Effector memory CD8-positive, alpha-beta T cell (primary cell): ENCODE data around the gene NME9.

Source experiments
- ATAC-seq: fragments of 150-1000 bp; cut with Tn5 transposase; replicated peaks from 2 replicates; pipeline ENCODE4 v1.10.0; 2021; ENCODE audit warnings: mild to moderate bottlenecking, moderate library complexity
- DNase-seq, 3 experiments: peaks; one replicate each; pipeline ENCODE4 v3.0.0; 2021
- H3K27ac Mint-ChIP-seq, 2 donors: one replicate each; pipeline ENCODE4 v1.8.0; 2022; ENCODE audit warnings: mild to moderate bottlenecking in 2 of 2, mixed read lengths in 2 of 2, moderate library complexity in 2 of 2
- H3K27me3 Mint-ChIP-seq, 2 donors: one replicate each; pipeline ENCODE4 v1.8.0; 2022; ENCODE audit warnings: mixed read lengths in 2 of 2
- H3K36me3 Mint-ChIP-seq: one replicate; pipeline ENCODE4 v1.8.0; 2022; ENCODE audit warnings: mild to moderate bottlenecking, moderate library complexity, mixed read lengths; ENCODE audit not compliant: insufficient read depth
- H3K4me1 Mint-ChIP-seq, 2 donors: one replicate each; pipeline ENCODE4 v1.8.0; 2022; ENCODE audit warnings: low read depth in 2 of 2, mixed read lengths in 2 of 2
- H3K4me3 Mint-ChIP-seq, 2 donors: one replicate each; pipeline ENCODE4 v1.8.0; 2022; ENCODE audit warnings: mild to moderate bottlenecking in 2 of 2, mixed read lengths in 2 of 2, moderate library complexity in 2 of 2
- H3K9me3 Mint-ChIP-seq, 2 donors: one replicate each; pipeline ENCODE4 v1.8.0; 2022; ENCODE audit warnings: mixed read lengths in 2 of 2

NME9 gene

DNA sequence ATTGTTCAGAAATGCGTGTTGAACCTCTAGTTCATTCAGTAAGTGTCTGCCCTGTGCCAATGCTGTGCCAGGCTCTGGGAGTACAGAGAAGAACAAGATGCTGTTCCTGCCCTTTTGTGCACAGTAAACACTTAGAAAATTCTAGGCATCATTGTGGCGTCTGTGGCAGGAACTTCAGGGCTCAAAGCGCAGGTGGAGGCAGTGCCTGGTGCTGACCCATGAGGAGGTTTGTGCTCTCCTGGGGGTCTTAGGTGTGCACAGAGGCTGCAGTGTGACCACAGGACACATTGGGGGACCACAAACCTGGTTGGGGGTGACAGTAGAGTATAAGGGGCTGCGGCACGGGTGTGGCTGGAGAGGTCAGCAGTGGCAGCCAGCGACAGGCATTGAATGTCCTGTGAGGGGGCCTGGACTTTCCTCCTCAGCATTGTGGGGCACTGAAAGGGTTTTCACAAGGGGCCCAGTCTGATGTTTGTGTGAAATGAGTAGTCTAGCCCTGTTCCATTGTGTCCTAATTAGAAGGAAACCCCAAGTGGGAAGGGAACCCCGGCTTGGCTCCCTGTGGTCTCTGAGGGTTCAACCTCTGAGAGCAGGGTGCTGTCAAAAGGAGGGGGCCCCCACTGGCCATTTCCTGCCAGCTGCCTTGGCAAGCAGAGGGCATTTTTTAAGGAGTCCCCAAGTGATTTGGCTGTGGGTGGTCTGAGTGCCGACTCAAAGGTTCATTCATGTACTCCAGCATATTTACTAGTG, 39.7 kb upstream of the NME9 start:
- no peaks in the 10 kb centered on the region for H3K36me3 Mint-ChIP-seq

DNA sequence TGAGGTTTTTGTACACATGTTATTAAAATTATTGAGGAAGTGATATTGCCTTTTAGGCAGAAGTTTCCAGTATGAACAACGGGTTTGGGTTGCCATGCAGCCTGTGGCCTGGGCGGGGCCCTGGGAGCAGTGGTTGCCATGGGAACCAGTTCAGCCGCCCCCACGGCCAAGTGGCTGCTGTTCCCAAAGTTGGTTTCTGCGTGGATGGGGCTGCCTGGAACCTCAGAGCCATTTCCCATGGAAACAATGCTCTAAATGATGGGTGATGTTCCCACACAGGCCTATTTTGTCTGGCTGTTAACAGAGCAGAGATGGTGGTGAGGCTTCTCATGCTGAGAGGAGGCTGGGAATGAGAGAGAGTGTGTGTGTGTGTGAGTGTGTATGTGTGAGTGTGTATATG, 38.3 kb upstream of the NME9 start:
- H3K27me3 Mint-ChIP-seq, result peaks cover 36 to 74% of the 10 kb centered on the region in 2 donors

More for the DNA sequence above, 39.7 kb upstream of the NME9 start:
- no peak overlapping the region for H3K4me3 Mint-ChIP-seq
- peaks cover 36 to 67% of the 10 kb centered on the region in 2 donors for H3K27me3 Mint-ChIP-seq
- H3K9me3 Mint-ChIP-seq, result no peaks in the 10 kb centered on the region
- no peak for ATAC-seq
- H3K4me1 Mint-ChIP-seq, result no peaks in the 10 kb centered on the region
- DNase-seq, result no peak
- no peak overlapping the region for H3K27ac Mint-ChIP-seq

DNA sequence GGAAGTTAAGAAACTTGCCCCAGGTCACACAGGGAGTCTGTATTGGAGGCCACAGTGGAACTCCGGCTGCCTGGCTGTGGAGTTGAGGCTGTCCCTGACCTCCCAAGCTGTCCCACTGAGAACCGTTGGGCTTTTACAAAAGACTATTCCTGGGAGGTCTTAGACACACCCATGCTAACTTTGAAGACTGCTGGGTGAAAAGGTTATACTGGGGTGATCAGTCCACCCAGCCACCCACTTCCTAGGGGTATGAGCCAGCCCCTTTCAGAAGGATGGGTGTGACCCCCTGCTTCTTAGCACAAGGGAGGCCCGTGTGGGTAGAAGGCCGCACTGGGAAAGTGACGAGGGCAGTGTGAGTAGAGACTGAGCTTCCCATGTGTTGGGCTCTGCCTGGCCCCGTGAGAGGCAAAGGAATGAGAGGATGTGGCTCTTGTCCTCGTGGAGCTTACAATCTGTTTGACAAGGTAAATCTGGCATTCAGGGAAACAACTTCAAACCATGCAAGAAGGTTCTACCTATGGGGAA, 37.7 kb upstream of the NME9 start:
- Mint-ChIP-seq H3K4me3 (no peak overlapping the region), H3K27ac (no peak overlapping the region), H3K4me1 (no peaks in the 10 kb centered on the region), H3K27me3 (peaks cover 36 to 75% of the 10 kb centered on the region in 2 donors), H3K9me3 (no peaks in the 10 kb centered on the region), H3K36me3 (no peaks in the 10 kb centered on the region)
- DNase-seq (no peak), ATAC-seq (no peak)

More for the DNA sequence above, 38.3 kb upstream of the NME9 start:
- no peak overlapping the region for H3K4me3 Mint-ChIP-seq
- H3K27ac Mint-ChIP-seq, result no peak overlapping the region
- no peak for DNase-seq
- no peaks in the 10 kb centered on the region for H3K4me1 Mint-ChIP-seq
- ATAC-seq, result no peak
- no peaks in the 10 kb centered on the region for H3K36me3 Mint-ChIP-seq
- no peaks in the 10 kb centered on the region for H3K9me3 Mint-ChIP-seq

DNA sequence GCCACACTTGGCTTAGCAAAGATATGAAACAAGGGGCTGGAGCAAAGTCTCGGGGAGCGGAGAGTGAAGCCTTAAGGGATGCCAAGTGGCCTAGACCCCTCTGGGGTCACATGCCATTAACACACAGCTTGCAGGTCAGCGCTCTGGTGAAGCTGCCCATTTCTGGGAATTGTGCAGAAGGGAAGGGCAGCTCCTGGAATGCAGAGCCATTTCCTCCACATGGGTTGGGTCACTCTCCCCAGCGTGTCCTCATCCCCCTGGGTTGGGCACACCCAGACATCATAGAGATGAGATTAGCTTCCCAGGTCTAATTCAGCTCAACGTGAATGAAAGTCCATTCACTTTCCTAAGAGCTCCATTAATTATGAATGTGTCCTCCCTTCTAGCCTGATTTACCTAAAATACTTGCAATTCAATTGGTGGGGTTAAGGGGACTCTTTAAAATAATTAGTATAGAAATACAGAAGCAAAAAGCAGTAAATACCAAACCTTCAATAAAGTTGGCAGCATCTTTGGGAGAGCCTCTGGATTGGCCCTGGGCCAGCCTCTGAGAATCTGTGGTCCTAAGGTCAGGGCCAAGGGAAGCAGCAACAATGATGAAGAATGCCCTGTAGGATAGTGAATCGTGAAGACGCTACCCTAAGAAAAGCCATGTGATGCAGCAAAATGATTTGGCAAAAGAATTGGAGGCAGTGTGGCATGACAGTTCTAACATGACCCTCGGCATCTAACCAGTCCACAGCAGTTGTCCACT, 36.5 kb upstream of the NME9 start:
- Mint-ChIP-seq H3K27me3 (peaks cover 26 to 71% of the 10 kb centered on the region in 2 donors), H3K4me3 (no peak overlapping the region), H3K9me3 (no peaks in the 10 kb centered on the region), H3K4me1 (no peaks in the 10 kb centered on the region), H3K27ac (no peak overlapping the region), H3K36me3 (no peaks in the 10 kb centered on the region)
- DNase-seq (no peak), ATAC-seq (no peak)

DNA sequence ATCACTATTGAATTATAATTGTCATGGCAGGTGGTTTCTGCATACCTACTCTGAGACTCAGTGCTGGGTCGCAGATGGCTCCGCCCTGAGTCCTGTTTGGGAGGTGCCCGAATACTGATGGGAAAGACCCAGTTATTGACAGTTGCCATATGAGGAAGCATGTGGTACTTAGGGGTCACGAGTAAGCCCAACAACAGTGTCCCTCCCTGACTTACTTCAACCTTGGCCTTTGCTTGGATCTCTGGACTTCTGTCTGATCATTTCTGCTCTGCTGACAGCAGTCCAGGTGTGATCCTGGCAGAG, 35.6 kb upstream of the NME9 start:
- no peaks in the 10 kb centered on the region for H3K36me3 Mint-ChIP-seq
- peaks cover 16 to 62% of the 10 kb centered on the region in 2 donors for H3K27me3 Mint-ChIP-seq
- H3K9me3 Mint-ChIP-seq, result no peaks in the 10 kb centered on the region
- no peak overlapping the region for H3K4me3 Mint-ChIP-seq
- DNase-seq (no peak), ATAC-seq (no peak)
- H3K27ac Mint-ChIP-seq, result no peak overlapping the region
- H3K4me1 Mint-ChIP-seq, result no peaks in the 10 kb centered on the region

DNA sequence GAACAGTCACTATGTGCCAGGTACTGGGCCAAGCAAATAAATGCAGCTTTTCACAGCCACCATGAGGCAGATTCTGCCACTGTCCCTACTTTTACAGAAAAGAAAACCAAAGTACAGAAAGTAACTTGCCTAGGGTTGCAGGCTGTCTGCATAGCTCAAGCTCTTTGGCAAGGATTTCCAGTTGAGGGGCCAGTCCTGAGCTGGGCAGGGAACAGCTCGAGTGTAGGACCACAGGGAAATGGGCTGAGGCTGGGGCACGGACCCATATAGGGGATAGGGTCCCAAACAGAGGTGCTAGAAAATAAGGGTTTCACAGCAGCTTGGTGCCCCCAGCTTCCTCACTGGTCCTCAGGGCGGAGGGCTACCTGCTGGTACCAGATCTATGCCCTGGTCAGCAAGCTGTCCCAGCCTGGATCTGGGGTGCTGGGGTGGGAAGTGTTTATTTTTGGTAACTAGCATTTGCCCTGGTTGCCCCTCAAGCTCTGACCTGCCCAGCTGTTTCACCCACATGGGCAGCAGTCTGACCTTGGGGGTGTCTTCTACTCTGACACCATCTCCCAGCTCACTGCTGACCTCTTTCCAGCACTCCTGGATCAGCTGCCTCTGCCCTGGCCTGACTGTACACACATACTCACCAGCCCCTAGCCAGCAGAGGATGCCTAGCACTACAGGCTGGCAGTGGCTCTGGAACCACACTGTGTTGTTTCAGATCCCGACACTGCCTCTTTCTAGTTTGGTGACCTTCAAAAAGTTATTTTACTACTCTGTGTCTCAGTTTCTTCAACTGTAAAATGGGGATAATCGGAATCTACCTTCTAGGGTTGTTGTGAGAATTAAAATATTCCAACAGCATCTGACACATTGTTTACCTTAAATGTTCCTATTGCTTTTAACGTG, 35.0 kb upstream of the NME9 start:
- H3K27me3 Mint-ChIP-seq, result peaks cover 13 to 58% of the 10 kb centered on the region in 2 donors
- no peak for DNase-seq
- no peaks in the 10 kb centered on the region for H3K9me3 Mint-ChIP-seq

DNA sequence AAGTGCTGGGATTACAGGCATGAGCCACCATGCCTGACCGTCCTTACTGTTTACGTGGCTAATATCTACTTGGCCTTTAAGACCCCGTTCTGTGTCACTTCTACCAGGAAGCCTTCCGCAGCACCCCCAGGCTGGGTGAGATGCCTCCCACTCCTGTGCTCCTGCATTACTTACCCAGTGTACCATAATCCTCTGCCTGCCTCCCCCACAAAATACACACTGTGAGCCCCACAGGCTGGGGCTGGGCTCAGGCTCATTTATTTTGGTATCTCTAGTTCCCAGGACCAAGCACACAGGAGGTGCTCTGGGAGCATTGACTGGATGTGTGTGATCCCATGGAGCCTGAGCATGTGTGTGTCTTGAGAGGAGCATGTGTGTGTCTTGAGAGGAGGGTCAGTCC, 33.7 kb upstream of the NME9 start:
- DNase-seq (no peak), ATAC-seq (no peak)
- Mint-ChIP-seq H3K9me3 (no peaks in the 10 kb centered on the region), H3K36me3 (no peaks in the 10 kb centered on the region), H3K4me3 (no peak overlapping the region), H3K27me3 (peaks cover 8 to 49% of the 10 kb centered on the region in 2 donors), H3K27ac (no peak overlapping the region), H3K4me1 (no peaks in the 10 kb centered on the region)

More for the DNA sequence above, 35.0 kb upstream of the NME9 start:
- no peak overlapping the region for H3K27ac Mint-ChIP-seq
- ATAC-seq, result no peak
- no peak overlapping the region for H3K4me3 Mint-ChIP-seq
- H3K4me1 Mint-ChIP-seq, result no peaks in the 10 kb centered on the region
- H3K36me3 Mint-ChIP-seq, result no peaks in the 10 kb centered on the region

DNA sequence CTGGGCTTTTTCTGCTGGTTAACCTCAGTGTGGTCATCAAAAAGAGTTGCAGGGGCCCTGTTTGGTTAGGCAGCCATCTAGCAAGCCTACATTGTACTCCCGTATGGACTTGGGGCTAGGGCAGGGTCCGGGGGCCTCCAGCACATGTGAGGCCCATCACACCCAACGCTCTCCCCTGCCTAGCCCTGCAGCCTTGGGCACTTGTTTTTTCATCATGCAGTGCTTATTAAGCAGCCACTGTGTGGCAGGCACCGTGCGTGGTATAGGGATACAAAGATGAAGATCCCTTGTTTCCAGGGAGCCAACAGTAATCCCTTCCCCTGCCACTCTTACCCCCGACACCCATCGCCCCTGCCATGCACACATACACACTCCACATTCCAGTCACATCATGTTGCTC, 32.9 kb upstream of the NME9 start:
- peaks cover 8 to 46% of the 10 kb centered on the region in 2 donors for H3K27me3 Mint-ChIP-seq
- H3K4me1 Mint-ChIP-seq, result no peaks in the 10 kb centered on the region

DNA sequence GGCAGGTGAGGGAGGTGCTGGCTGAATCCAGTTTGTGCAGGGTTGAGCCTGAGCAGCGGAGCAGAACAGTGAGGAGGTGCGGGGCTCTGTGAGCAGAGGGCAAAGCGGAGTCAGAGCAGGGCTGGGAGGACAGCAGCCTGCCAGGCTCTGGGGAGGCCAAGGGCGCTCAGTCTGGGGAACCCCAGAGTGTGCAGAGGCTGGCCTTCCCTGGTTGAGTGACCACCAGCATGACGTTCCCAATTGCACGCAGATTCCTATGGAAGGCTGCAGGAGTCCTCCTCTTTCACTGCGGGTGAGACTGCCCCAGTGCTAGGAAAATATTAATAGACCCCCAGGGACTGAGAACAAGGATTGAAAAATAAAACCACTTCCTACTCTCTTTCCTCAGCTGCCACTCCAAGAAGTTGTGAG, 31.9 kb upstream of the NME9 start:
- ATAC-seq (no peak), DNase-seq (no peak)
- no peaks in the 10 kb centered on the region for H3K9me3 Mint-ChIP-seq
- H3K27ac Mint-ChIP-seq, result no peak overlapping the region
- H3K36me3 Mint-ChIP-seq, result no peaks in the 10 kb centered on the region
- no peak overlapping the region for H3K4me3 Mint-ChIP-seq
- no peaks in the 10 kb centered on the region for H3K4me1 Mint-ChIP-seq
- H3K27me3 Mint-ChIP-seq, result peaks cover 8 to 41% of the 10 kb centered on the region in 2 donors

More for the DNA sequence above, 32.9 kb upstream of the NME9 start:
- Mint-ChIP-seq H3K4me3 (no peak overlapping the region), H3K27ac (no peak overlapping the region), H3K36me3 (no peaks in the 10 kb centered on the region), H3K9me3 (no peaks in the 10 kb centered on the region)
- DNase-seq, result no peak
- ATAC-seq, result no peak

DNA sequence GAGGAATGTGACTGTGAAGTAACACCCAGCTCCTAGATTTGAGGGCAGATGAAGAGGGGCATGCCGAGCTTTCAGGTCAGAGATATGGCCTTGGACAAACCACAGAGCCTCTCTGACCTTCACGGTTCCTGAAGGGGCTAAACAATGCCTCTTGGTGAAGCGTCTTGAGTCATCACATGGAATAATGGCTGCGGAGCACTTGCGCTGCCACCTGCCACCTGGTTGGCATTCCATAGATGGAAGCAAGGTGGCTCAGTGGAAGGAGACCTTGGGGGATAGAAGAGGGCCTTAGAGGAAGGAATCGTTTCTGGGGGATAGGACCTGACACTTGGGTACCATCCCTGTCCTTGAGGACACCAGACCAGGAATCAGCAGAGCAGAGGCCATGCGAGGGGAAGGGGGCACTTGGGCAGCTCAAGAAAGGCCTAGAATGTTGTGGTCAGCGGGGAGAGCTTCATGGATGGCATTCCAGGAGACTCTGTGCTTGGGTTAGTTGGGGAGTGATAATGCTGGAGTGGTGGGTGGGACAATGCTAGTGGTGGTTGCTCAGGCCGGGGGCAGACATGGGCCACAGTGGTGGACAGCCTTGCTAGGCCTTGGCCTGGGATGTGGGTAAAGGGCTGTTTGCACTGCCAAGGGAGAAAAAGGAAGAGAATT, 31.3 kb upstream of the NME9 start:
- Mint-ChIP-seq H3K9me3 (no peaks in the 10 kb centered on the region), H3K4me3 (no peak overlapping the region), H3K4me1 (no peaks in the 10 kb centered on the region), H3K27ac (no peak overlapping the region), H3K27me3 (peaks cover 8 to 41% of the 10 kb centered on the region in 2 donors), H3K36me3 (no peaks in the 10 kb centered on the region)
- no peak for ATAC-seq
- no peak for DNase-seq

DNA sequence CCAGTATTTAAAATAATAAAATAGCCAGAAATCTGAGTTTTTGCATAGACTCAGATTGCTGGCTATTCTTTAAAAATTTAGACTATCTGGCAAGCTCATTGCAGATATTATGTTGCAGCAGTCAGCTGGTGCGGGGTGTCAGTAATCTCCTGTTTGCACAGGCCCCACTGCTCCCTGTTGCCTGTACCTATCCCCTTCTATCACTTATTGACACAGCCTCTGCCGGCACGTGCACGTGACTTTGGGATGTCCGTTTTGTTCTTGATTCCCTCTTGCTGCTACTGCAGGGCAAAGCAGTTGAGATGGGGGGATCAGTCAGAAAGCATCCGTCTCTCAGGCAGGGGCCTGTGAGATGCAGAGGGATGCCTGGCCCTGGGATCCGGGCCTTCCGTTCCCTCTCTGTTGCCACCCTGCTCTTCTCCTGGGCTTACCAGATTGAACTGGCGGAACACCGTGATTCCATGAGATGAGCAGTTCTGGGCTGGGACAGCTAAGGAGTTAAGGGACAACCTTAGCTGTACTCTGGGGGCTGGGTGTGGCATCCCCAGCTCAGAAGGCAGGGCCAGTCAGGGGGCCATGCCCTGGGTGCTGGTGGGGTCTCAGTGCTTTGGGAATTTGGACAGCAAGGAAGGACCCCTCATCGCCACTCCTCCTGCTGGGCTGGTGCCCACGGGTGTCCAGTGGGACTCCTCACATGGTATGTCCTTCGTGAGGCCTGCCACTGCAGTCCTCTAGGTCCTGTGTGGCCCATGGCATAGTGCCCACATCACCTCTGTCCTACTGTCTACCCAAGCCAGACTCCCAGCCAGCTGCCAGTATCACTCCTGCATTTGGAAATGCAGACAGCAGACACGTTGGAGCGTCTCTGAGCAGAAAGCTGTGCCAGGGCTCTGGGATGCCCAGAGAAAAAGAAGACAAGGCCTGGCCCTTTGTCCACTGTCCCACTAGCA, 30.5 kb upstream of the NME9 start:
- H3K9me3 Mint-ChIP-seq, result no peaks in the 10 kb centered on the region

More for the DNA sequence above, 30.5 kb upstream of the NME9 start:
- Mint-ChIP-seq H3K27me3 (peaks cover 6 to 33% of the 10 kb centered on the region in 2 donors), H3K4me3 (no peak overlapping the region), H3K36me3 (no peaks in the 10 kb centered on the region), H3K27ac (no peak overlapping the region), H3K4me1 (no peaks in the 10 kb centered on the region)
- DNase-seq, result no peak
- ATAC-seq, result no peak
